ENCODE results near the gene GLI3.

GLI3 gene

DNA sequence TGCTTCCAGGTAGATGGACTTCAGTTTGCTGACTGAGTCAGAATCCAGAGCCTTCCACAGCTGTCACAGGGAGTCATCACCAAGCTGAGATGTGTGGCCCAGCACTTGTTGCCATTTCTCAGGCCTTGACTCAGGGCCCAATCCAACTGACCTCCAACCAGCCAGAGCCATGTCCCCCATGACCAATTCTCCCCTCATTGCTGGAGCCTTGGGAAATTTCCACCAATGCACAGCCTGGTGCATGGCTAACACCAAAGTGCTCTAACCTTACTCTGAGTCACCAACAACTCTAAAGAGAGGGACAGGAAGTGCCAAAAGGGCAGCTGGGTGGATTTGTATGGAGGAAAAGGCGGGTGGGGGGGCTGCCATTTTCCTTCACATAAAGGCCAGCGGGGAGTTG, 13.4 kb upstream of the GLI3 start:
- no peak overlapping the region for H3K27ac ChIP-seq (ENCODE audit: low read length)
- no peaks in the 10 kb centered on the region for H3K79me2 ChIP-seq (ENCODE audit: low read length)
- no peak for DNase-seq
- no peak overlapping the region for H3K4me3 ChIP-seq (ENCODE audit: low read length)
- H3K9me3 ChIP-seq (replicated peaks; ENCODE audit: insufficient read depth, low read length): no peaks in the 10 kb centered on the region
- H4K20me1 ChIP-seq (ENCODE audit: insufficient read depth, low read length): no peaks in the 10 kb centered on the region
- H3K4me1 ChIP-seq (ENCODE audit: low read length): no peaks in the 10 kb centered on the region
- no peaks in the 10 kb centered on the region for H3K9me2 ChIP-seq (replicated peaks; ENCODE audit: insufficient read depth, low read length)
- no peak overlapping the region for H2AFZ ChIP-seq (ENCODE audit: low read length)
- no peak overlapping the region for H3K9ac ChIP-seq (ENCODE audit: low read length)
- TF ChIP-seq, protein P1, sequence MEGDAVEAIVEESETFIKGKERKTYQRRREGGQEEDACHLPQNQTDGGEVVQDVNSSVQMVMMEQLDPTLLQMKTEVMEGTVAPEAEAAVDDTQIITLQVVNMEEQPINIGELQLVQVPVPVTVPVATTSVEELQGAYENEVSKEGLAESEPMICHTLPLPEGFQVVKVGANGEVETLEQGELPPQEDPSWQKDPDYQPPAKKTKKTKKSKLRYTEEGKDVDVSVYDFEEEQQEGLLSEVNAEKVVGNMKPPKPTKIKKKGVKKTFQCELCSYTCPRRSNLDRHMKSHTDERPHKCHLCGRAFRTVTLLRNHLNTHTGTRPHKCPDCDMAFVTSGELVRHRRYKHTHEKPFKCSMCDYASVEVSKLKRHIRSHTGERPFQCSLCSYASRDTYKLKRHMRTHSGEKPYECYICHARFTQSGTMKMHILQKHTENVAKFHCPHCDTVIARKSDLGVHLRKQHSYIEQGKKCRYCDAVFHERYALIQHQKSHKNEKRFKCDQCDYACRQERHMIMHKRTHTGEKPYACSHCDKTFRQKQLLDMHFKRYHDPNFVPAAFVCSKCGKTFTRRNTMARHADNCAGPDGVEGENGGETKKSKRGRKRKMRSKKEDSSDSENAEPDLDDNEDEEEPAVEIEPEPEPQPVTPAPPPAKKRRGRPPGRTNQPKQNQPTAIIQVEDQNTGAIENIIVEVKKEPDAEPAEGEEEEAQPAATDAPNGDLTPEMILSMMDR (IDR thresholded peaks at IDR 0.05; ENCODE audit: low read length): no peak
- no peak for TF ChIP-seq EZH2phosphoT487 (IDR thresholded peaks at IDR 0.05; ENCODE audit: low read length)
- no peaks in the 10 kb centered on the region for H3F3A ChIP-seq (ENCODE audit: insufficient read depth, low read length)
- no peak overlapping the region for H3K4me2 ChIP-seq (ENCODE audit: low read depth, low read length)
- no peaks in the 10 kb centered on the region for H3K27me3 ChIP-seq (replicated peaks; ENCODE audit: insufficient read depth, low read length)
- no peaks in the 10 kb centered on the region for H3K36me3 ChIP-seq (replicated peaks; ENCODE audit: insufficient read depth, low read length)

DNA sequence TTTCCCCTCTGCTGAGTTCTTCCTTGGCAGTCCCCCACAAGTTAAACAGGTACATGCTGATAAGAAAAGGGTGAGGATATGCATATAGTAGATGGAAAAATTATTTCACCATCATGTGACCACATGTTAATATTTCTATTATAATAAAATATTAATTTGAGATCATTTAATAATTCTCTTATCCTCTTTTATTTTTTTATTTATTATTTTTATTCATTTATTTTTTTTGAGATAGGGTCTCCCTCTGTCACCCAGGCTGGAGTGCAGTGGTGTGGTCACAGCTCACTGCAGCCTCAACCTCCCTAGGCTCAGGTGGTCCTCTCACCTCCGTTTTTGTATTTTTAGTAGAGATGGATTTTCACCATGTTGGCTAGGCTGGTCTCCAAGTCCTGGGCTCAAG, 11.6 kb upstream of the GLI3 start:
- no peak overlapping the region for H3K4me2 ChIP-seq (ENCODE audit: low read depth, low read length)
- TF ChIP-seq EZH2phosphoT487 (IDR thresholded peaks at IDR 0.05; ENCODE audit: low read length): no peak
- TF ChIP-seq, protein P1 (IDR thresholded peaks at IDR 0.05; ENCODE audit: low read length): no peak
- no peak for TF ChIP-seq EZH2 (optimal IDR thresholded peaks at IDR 0.05; ENCODE audit: low read depth, low read length)

DNA sequence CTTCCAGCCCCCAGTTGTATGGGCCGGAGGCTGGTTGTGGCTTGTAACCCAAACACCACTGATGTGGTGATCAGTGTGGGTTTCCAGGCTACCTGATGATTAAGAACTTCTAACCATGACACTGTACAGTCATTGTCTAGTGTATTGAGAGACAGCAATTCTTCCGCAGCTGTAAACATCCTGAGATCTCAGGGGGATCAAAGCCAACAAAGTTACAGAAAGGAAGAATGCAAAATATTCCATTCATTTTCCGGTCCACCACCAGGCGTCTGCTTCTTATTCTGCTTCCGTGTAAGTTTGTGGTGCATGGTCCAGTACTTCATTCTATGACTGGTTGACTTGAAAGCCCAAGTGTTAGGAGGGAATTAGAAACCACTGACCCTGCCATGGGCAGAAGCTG, 10.3 kb upstream of the GLI3 start:
- H3F3A ChIP-seq (ENCODE audit: insufficient read depth, low read length): no peaks in the 10 kb centered on the region
- no peaks in the 10 kb centered on the region for H3K9me2 ChIP-seq (replicated peaks; ENCODE audit: insufficient read depth, low read length)
- H3K27ac ChIP-seq (ENCODE audit: low read length): no peak overlapping the region
- DNase-seq: no peak
- H3K9ac ChIP-seq (ENCODE audit: low read length): no peak overlapping the region
- H3K9me3 ChIP-seq (replicated peaks; ENCODE audit: insufficient read depth, low read length): no peaks in the 10 kb centered on the region
- H3K4me1 ChIP-seq (ENCODE audit: low read length): no peaks in the 10 kb centered on the region
- H4K20me1 ChIP-seq (ENCODE audit: insufficient read depth, low read length): no peaks in the 10 kb centered on the region
- H3K36me3 ChIP-seq (replicated peaks; ENCODE audit: insufficient read depth, low read length): no peaks in the 10 kb centered on the region
- H3K4me2 ChIP-seq (ENCODE audit: low read depth, low read length): no peak overlapping the region
- TF ChIP-seq, protein P1 (IDR thresholded peaks at IDR 0.05; ENCODE audit: low read length): no peak
- TF ChIP-seq EZH2phosphoT487 (IDR thresholded peaks at IDR 0.05; ENCODE audit: low read length) (no peak), EZH2 (optimal IDR thresholded peaks at IDR 0.05; ENCODE audit: low read depth, low read length) (no peak)
- H3K27me3 ChIP-seq (replicated peaks; ENCODE audit: insufficient read depth, low read length): no peaks in the 10 kb centered on the region
- no peak overlapping the region for H3K4me3 ChIP-seq (ENCODE audit: low read length)
- no peaks in the 10 kb centered on the region for H3K79me2 ChIP-seq (ENCODE audit: low read length)
- no peak overlapping the region for H2AFZ ChIP-seq (ENCODE audit: low read length)

More for the DNA sequence above, 11.6 kb upstream of the GLI3 start:
- no peaks in the 10 kb centered on the region for H3K36me3 ChIP-seq (replicated peaks; ENCODE audit: insufficient read depth, low read length)
- H3K79me2 ChIP-seq (ENCODE audit: low read length): no peaks in the 10 kb centered on the region
- H3F3A ChIP-seq (ENCODE audit: insufficient read depth, low read length): no peaks in the 10 kb centered on the region
- H3K9ac ChIP-seq (ENCODE audit: low read length): no peak overlapping the region
- H2AFZ ChIP-seq (ENCODE audit: low read length): no peak overlapping the region
- no peaks in the 10 kb centered on the region for H4K20me1 ChIP-seq (ENCODE audit: insufficient read depth, low read length)
- no peaks in the 10 kb centered on the region for H3K9me2 ChIP-seq (replicated peaks; ENCODE audit: insufficient read depth, low read length)
- H3K27ac ChIP-seq (ENCODE audit: low read length): no peak overlapping the region
- no peak overlapping the region for H3K4me3 ChIP-seq (ENCODE audit: low read length)
- H3K27me3 ChIP-seq (replicated peaks; ENCODE audit: insufficient read depth, low read length): no peaks in the 10 kb centered on the region
- DNase-seq: no peak
- no peaks in the 10 kb centered on the region for H3K9me3 ChIP-seq (replicated peaks; ENCODE audit: insufficient read depth, low read length)
- H3K4me1 ChIP-seq (ENCODE audit: low read length): no peaks in the 10 kb centered on the region
